Panc1 (cell line): ENCODE measurements around the gene ZNF79. TPM values are rescaled to one million over a fixed set of nuclear protein-coding genes. Genes with fewer than 3 reads are reported as not detected.

Experiments used
- ATAC-seq: fragments of 200-7000 bp; cut with Tn5 transposase; 2 replicates; pipeline ENCODE4 v1.9.1; 2020; ENCODE audit warnings: mild to moderate bottlenecking, moderate library complexity
- BruUV-seq: library from RNA; stranded (reverse); fragments of 400-500 nt; replicated peaks from 2 replicates; lab custom pipeline; 2021; lab: Mats Ljungman, UMichigan
- CTCF ChIA-PET: fragments of 300-600 bp; sonication (Branson Sonifier 250); formaldehyde crosslinking; loops from one replicate; lab custom pipeline; 2022; ENCODE audit warnings: antibody characterized with exemption; lab: Charles Lee
- POLR2A ChIA-PET: fragments of 300-600 bp; sonication (Branson Sonifier 250); formaldehyde crosslinking; loops from one replicate; lab custom pipeline; 2022; ENCODE audit warnings: antibody characterized with exemption; lab: Charles Lee
- DNase-seq: peaks from one replicate; pipeline ENCODE4 v3.0.0-alpha.2; 2010; ENCODE audit warnings: low read depth, low spot score
- H3K27ac ChIP-seq: 2 replicates; pipeline ENCODE4 v1.5.1; 2011; ENCODE audit warnings: mild to moderate bottlenecking, low read length, inconsistent platforms
- H3K27me3 ChIP-seq: fragments of 200-500 bp; sonication (Bioruptor generic); 2 replicates; pipeline ENCODE4 v1.6.0; 2014; ENCODE audit warnings: low read length, inconsistent platforms; ENCODE audit not compliant: control insufficient read depth, insufficient read depth
- H3K36me3 ChIP-seq: fragments of 200-500 bp; sonication (Bioruptor generic); 2 replicates; pipeline ENCODE4 v1.5.1; 2014; ENCODE audit warnings: inconsistent platforms, mild to moderate bottlenecking, low read length, moderate library complexity; ENCODE audit not compliant: control insufficient read depth, insufficient read depth
- H3K4me1 ChIP-seq: 2 replicates; pipeline ENCODE4 v1.5.1; 2011; ENCODE audit warnings: inconsistent platforms, mild to moderate bottlenecking, low read length, moderate library complexity; ENCODE audit not compliant: control insufficient read depth, insufficient read depth
- H3K4me3 ChIP-seq, 2 experiments: 2 replicates each; pipeline ENCODE4 v1.5.1; 2011 to 2012; ENCODE audit warnings: low read depth in 2 of 2, low read length in 2 of 2, mild to moderate bottlenecking in 2 of 2, inconsistent platforms in 1 of 2, moderate library complexity in 1 of 2
- H3K9me3 ChIP-seq: fragments of 200-500 bp; sonication (Bioruptor generic); 2 replicates; pipeline ENCODE4 v1.5.1; 2014; ENCODE audit warnings: low read depth, mild to moderate bottlenecking, inconsistent platforms, low read length, moderate library complexity; ENCODE audit not compliant: control insufficient read depth, insufficient read depth
- POLR2AphosphoS5 ChIP-seq: IDR thresholded peaks from 2 replicates; pipeline ENCODE4 v1.6.1; 2012; ENCODE audit warnings: mild to moderate bottlenecking, low read depth, low read length, moderate library complexity
- SIN3A ChIP-seq: IDR thresholded peaks from 2 replicates; pipeline ENCODE4 v1.6.1; 2012; ENCODE audit warnings: low read depth, mild to moderate bottlenecking, low read length, moderate library complexity, borderline replicate concordance; ENCODE audit not compliant: insufficient read depth
- TCF7L2 ChIP-seq: IDR thresholded peaks from 2 replicates; pipeline ENCODE4 v1.6.1; 2011; ENCODE audit warnings: mild to moderate bottlenecking, low read depth, low read length, inconsistent platforms
- in situ Hi-C: cut with HindIII; loops from 2 replicates; pipeline ENCODE4 v1.10.0; 2016; ENCODE audit warnings: low sequenced_read_pairs, low pct_unique_long_range_greater_than_20kb
- intact Hi-C: fragments of 100-400 bp; cut with micrococcal nuclease; formaldehyde crosslinking; loops from one replicate; pipeline ENCODE4 v1.10.0; 2022; ENCODE audit not compliant: unreplicated experiment
- total RNA-seq: library from RNA; stranded (reverse); gene quantifications from one replicate; pipeline ENCODE4 v1.2.1, GENCODE V29; 2021; ENCODE audit not compliant: unreplicated experiment
- TF ChIP-seq, protein P1 (sequence below): fragments of 450-650 bp; IDR thresholded peaks from 2 replicates; pipeline ENCODE4 v1.5.1; 2017; ENCODE audit warnings: mild to moderate bottlenecking
- TF ChIP-seq, protein P2 (sequence below), 2 experiments: IDR thresholded peaks; 2 replicates each; pipeline ENCODE4 v1.6.1; 2011 to 2012; ENCODE audit warnings: low read depth in 2 of 2, control low read depth in 1 of 2, low read length in 1 of 2, mild to moderate bottlenecking in 1 of 2, moderate library complexity in 1 of 2; ENCODE audit not compliant: insufficient read depth in 1 of 2

ZNF79 gene
- total RNA-seq, 1 experiment from 2014 or later: 5.4 TPM

DNA sequence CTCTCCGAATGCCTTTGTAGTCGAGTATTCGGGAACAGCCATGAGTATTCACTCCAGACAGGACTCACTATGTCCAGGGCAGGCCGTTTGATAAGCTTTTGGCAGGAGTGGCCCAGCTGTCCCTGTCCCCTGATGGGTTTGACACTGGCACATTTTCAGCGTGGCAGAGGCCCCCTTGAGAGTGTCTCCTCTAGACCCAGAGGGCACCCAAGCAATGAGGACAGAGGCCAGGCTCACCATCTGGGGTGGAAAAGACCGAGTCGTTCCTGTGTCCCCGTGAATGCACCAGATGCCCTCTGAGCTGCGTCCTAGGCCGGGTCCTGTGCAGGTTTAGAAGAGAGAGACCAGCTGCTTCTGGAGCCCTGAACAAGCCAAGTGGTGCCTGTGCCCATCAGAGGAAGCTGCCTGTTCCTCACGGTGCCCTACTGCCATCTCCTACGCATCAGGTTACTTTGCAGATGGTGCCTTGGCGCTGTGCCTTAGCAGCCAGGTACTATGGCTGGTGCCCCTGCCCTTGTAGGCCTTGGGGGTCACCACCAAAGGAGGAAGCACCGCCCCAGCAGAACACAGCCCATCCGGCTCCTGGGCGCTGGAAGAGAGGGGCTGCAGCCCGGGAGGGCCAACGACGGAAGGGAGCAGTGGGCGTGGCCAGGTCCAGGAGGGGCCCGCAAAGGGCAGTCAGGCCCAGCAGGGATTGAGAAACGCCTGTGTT lies 69.6 kb downstream of the ZNF79 start:
- no peak for ATAC-seq
- H3K27me3 ChIP-seq: no peaks in the 10 kb centered on the region
- no peak for DNase-seq
- BruUV-seq: no TSS peak
- H3K27ac ChIP-seq: no peak overlapping the region
- no peaks in the 10 kb centered on the region for H3K9me3 ChIP-seq
- ChIA-PET CTCF (no interaction called here), POLR2A (interaction anchor here (0.7 kb wide), 1 partner anchor 71 kb away, joined by 3 read pairs; no protein-coding TSS in a partner anchor)
- in situ Hi-C loops: no loop called here
- no peak for TF ChIP-seq SIN3A
- TF ChIP-seq POLR2AphosphoS5: no peak
- TF ChIP-seq, protein P1, sequence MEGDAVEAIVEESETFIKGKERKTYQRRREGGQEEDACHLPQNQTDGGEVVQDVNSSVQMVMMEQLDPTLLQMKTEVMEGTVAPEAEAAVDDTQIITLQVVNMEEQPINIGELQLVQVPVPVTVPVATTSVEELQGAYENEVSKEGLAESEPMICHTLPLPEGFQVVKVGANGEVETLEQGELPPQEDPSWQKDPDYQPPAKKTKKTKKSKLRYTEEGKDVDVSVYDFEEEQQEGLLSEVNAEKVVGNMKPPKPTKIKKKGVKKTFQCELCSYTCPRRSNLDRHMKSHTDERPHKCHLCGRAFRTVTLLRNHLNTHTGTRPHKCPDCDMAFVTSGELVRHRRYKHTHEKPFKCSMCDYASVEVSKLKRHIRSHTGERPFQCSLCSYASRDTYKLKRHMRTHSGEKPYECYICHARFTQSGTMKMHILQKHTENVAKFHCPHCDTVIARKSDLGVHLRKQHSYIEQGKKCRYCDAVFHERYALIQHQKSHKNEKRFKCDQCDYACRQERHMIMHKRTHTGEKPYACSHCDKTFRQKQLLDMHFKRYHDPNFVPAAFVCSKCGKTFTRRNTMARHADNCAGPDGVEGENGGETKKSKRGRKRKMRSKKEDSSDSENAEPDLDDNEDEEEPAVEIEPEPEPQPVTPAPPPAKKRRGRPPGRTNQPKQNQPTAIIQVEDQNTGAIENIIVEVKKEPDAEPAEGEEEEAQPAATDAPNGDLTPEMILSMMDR: no peak
- no peak for TF ChIP-seq TCF7L2
- TF ChIP-seq, protein P2, sequence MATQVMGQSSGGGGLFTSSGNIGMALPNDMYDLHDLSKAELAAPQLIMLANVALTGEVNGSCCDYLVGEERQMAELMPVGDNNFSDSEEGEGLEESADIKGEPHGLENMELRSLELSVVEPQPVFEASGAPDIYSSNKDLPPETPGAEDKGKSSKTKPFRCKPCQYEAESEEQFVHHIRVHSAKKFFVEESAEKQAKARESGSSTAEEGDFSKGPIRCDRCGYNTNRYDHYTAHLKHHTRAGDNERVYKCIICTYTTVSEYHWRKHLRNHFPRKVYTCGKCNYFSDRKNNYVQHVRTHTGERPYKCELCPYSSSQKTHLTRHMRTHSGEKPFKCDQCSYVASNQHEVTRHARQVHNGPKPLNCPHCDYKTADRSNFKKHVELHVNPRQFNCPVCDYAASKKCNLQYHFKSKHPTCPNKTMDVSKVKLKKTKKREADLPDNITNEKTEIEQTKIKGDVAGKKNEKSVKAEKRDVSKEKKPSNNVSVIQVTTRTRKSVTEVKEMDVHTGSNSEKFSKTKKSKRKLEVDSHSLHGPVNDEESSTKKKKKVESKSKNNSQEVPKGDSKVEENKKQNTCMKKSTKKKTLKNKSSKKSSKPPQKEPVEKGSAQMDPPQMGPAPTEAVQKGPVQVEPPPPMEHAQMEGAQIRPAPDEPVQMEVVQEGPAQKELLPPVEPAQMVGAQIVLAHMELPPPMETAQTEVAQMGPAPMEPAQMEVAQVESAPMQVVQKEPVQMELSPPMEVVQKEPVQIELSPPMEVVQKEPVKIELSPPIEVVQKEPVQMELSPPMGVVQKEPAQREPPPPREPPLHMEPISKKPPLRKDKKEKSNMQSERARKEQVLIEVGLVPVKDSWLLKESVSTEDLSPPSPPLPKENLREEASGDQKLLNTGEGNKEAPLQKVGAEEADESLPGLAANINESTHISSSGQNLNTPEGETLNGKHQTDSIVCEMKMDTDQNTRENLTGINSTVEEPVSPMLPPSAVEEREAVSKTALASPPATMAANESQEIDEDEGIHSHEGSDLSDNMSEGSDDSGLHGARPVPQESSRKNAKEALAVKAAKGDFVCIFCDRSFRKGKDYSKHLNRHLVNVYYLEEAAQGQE (IDR thresholded peaks at IDR 0.05; ENCODE audit: insufficient read depth in 1 of 2, low read depth in 2 of 2, low read length in 1 of 2): no peak
- intact Hi-C loops: no loop called here
- H3K4me1 ChIP-seq: peaks cover 10% of the 10 kb centered on the region
- no peaks in the 10 kb centered on the region for H3K36me3 ChIP-seq
- no peak overlapping the region for H3K4me3 ChIP-seq

DNA sequence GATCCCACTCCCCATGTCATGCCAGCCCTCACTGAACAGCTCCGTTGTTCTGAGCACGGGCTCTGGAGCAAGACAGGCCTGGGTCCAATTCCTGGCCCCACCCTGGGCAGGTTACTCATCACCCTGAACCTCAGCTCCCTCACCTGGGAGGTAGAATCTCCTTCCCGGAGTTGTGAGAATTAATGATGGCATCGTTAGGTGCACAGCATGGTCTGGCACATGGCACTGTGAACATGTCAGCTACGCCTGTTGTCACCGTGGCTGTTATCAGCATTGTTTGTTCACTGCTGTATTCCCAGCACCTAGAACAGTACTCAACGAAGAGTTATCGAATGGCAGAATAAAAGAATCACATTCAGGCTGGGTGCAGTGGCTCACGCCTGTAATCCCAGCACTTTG lies 70.1 kb downstream of the ZNF79 start:
- TF ChIP-seq, protein P2 (IDR thresholded peaks at IDR 0.05; ENCODE audit: insufficient read depth in 1 of 2, low read depth in 2 of 2, low read length in 1 of 2): no peak
- TF ChIP-seq POLR2AphosphoS5 (no peak), SIN3A (no peak), TCF7L2 (no peak)
- TF ChIP-seq, protein P1: no peak
- DNase-seq (no peak), ATAC-seq (no peak)
- ChIA-PET POLR2A (interaction anchor here (0.5 to 0.7 kb wide), 2 partner anchors 25 to 71 kb away, joined by 3 to 5 read pairs; no protein-coding TSS in a partner anchor), CTCF (no interaction called here)
- no peaks in the 10 kb centered on the region for H3K27me3 ChIP-seq
- intact Hi-C loops: no loop called here
- BruUV-seq: no TSS peak
- in situ Hi-C loops: no loop called here
- peaks cover 10% of the 10 kb centered on the region for H3K4me1 ChIP-seq
- no peak overlapping the region for H3K4me3 ChIP-seq
- no peak overlapping the region for H3K27ac ChIP-seq
- no peaks in the 10 kb centered on the region for H3K36me3 ChIP-seq
- no peaks in the 10 kb centered on the region for H3K9me3 ChIP-seq
